CD4-positive, alpha-beta T cell (primary cell): ENCODE data around the gene LPGAT1. TPM values are rescaled to one million over a fixed set of nuclear protein-coding genes. Genes with fewer than 3 reads are reported as not detected.

Experiments used
- ATAC-seq: fragments of 200-7000 bp; cut with Tn5 transposase; one replicate; pipeline ENCODE4 v1.10.0; 2022; ENCODE audit warnings: mild to moderate bottlenecking; ENCODE audit not compliant: poor library complexity
- CTCF ChIA-PET: fragments of 350-600 bp; sonication (Branson Sonifier 250); formaldehyde crosslinking; loops from one replicate; lab custom pipeline; 2021; ENCODE audit warnings: antibody characterized with exemption, inconsistent platforms; lab: Charles Lee
- POLR2A ChIA-PET: fragments of 350-600 bp; sonication (Branson Sonifier 250); formaldehyde crosslinking; loops from one replicate; lab custom pipeline; 2021; ENCODE audit warnings: antibody characterized with exemption, inconsistent platforms; lab: Charles Lee
- DNase-seq, 14 experiments: peaks; one replicate each; pipeline ENCODE4 v3.0.0-alpha.2; 2013 to 2020; ENCODE audit warnings: mixed read lengths in 2 of 14
- H3K27ac ChIP-seq, 2 donors: one replicate each; pipeline versions ENCODE4 v1.5.1 to v1.7.0; 2013; ENCODE audit warnings: low read length in 2 of 2, low read depth in 1 of 2, mild to moderate bottlenecking in 1 of 2
- H3K27me3 ChIP-seq, 2 experiments: 1 replicate in 1 of 2; 2 replicates in 1 of 2; pipeline versions ENCODE4 v1.6.1 to v1.7.0; 2013; ENCODE audit warnings: low read length in 2 of 2, control low read depth in 1 of 2, mild to moderate bottlenecking in 1 of 2, moderate library complexity in 1 of 2; ENCODE audit not compliant: insufficient read depth in 2 of 2, control insufficient read depth in 1 of 2
- H3K36me3 ChIP-seq: one replicate; pipeline ENCODE4 v1.6.1; 2013; ENCODE audit warnings: low read length, control low read depth; ENCODE audit not compliant: insufficient read depth
- H3K4me1 ChIP-seq: one replicate; pipeline ENCODE4 v1.6.1; 2013; ENCODE audit warnings: low read length, control low read depth; ENCODE audit not compliant: insufficient read depth
- H3K4me3 ChIP-seq: one replicate; pipeline ENCODE4 v1.5.1; 2013; ENCODE audit warnings: mild to moderate bottlenecking, low read length, moderate library complexity
- H3K9me3 ChIP-seq, 2 experiments: 1 replicate in 1 of 2; 2 replicates in 1 of 2; pipeline versions ENCODE4 v1.6.1 to v1.7.0; 2013; ENCODE audit warnings: low read length in 2 of 2, mild to moderate bottlenecking in 2 of 2, control low read depth in 1 of 2, moderate library complexity in 1 of 2; ENCODE audit not compliant: control insufficient read depth in 1 of 2, insufficient read depth in 1 of 2
- H3K27ac Mint-ChIP-seq: one replicate; pipeline ENCODE4 v1.8.0; 2020; ENCODE audit warnings: mixed read lengths
- H3K27me3 Mint-ChIP-seq: one replicate; pipeline ENCODE4 v1.8.0; 2021; ENCODE audit warnings: mixed read lengths
- H3K36me3 Mint-ChIP-seq: one replicate; pipeline ENCODE4 v1.8.0; 2021; ENCODE audit warnings: low read depth, mixed read lengths
- H3K4me1 Mint-ChIP-seq: one replicate; pipeline ENCODE4 v1.8.0; 2021; ENCODE audit warnings: low read depth, mixed read lengths
- H3K4me3 Mint-ChIP-seq: one replicate; pipeline ENCODE4 v1.8.0; 2020; ENCODE audit warnings: mild to moderate bottlenecking, mixed read lengths
- H3K9me3 Mint-ChIP-seq: one replicate; pipeline ENCODE4 v1.8.0; 2020; ENCODE audit warnings: mixed read lengths
- intact Hi-C, 2 experiments: fragments of 100-400 bp; cut with DNase I in 1 of 2; cut with micrococcal nuclease in 1 of 2; formaldehyde crosslinking; loops; one replicate each; pipeline versions ENCODE4 v1.15.1 to v1.9.0; 2023 to 2025; cut with DNase I, micrococcal nuclease
- total RNA-seq, 174 experiments: library from RNA in 2 of 174; stranded (reverse) in 2 of 174; gene quantifications; one replicate each; pipeline ENCODE4 v1.2.3 and lab custom pipeline; 2021 to 2026
- TF ChIP-seq, protein P1 (sequence below): fragments of 200-600 bp; IDR thresholded peaks from one replicate; pipeline ENCODE4 v1.8.0; 2022; ENCODE audit warnings: antibody characterized with exemption, mild to moderate bottlenecking

The LPGAT1 gene
- total RNA-seq, 2 experiments from 2014 or later: 14.0 to 14.4 TPM

DNA sequence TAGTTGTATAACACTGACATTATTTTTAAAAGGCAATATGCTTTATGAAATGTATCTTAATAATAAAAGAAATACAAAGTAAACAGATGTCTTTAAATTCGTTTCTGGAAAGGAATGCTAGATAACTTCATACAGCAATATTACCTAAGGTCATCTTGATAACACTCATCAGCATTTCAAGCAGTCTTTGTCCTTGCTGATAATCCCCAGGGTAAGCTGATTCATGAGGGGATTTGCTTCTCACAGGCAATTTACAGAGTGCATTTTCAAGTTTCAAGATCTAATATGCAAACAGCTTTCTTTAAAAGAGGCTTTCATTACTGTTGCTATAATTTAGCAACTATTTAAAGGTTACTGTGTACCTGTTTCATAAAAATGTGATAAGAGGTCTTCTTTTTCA, 80.0 kb downstream of the LPGAT1 start:
- intact Hi-C loops: no loop called here
- Histone ChIP-seq H3K9me3 (no peaks in the 10 kb centered on the region), H3K27ac (no peak overlapping the region), H3K36me3 (peaks cover 21% of the 10 kb centered on the region), H3K4me3 (no peak overlapping the region), H3K4me1 (no peaks in the 10 kb centered on the region), H3K27me3 (no peaks in the 10 kb centered on the region)
- ChIA-PET POLR2A (no interaction called here), CTCF (no interaction called here)
- ATAC-seq (no peak), DNase-seq (no peak)
- Mint-ChIP-seq H3K9me3 (no peaks in the 10 kb centered on the region), H3K36me3 (peaks cover 30% of the 10 kb centered on the region), H3K4me3 (no peak overlapping the region), H3K27ac (no peak overlapping the region), H3K27me3 (no peaks in the 10 kb centered on the region), H3K4me1 (no peaks in the 10 kb centered on the region)
- TF ChIP-seq, protein P1, sequence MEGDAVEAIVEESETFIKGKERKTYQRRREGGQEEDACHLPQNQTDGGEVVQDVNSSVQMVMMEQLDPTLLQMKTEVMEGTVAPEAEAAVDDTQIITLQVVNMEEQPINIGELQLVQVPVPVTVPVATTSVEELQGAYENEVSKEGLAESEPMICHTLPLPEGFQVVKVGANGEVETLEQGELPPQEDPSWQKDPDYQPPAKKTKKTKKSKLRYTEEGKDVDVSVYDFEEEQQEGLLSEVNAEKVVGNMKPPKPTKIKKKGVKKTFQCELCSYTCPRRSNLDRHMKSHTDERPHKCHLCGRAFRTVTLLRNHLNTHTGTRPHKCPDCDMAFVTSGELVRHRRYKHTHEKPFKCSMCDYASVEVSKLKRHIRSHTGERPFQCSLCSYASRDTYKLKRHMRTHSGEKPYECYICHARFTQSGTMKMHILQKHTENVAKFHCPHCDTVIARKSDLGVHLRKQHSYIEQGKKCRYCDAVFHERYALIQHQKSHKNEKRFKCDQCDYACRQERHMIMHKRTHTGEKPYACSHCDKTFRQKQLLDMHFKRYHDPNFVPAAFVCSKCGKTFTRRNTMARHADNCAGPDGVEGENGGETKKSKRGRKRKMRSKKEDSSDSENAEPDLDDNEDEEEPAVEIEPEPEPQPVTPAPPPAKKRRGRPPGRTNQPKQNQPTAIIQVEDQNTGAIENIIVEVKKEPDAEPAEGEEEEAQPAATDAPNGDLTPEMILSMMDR: no peak

DNA sequence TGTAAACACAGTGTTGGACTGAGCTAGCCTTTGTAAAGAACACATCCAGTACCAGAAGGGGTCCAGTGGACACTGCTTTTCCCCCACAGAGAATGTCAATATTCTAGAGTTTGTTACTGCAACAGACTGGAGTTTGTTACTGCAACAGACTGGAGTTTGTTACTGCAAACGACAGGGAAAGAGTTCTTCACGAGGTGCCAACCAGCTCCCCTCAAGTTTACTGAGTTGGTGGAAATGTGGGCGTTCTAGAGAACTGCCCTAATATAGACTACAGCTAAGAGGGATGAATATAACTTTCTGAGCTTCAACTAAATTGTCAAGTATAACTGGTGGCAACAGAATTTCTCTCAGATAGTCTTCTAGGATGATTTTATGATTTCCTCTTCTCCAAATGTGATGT, 81.3 kb downstream of the LPGAT1 start:
- no peak overlapping the region for H3K4me3 Mint-ChIP-seq
- Histone ChIP-seq H3K36me3 (peaks cover 21% of the 10 kb centered on the region), H3K27ac (no peak overlapping the region), H3K27me3 (no peaks in the 10 kb centered on the region), H3K4me1 (no peaks in the 10 kb centered on the region), H3K4me3 (no peak overlapping the region), H3K9me3 (no peaks in the 10 kb centered on the region)
- TF ChIP-seq, protein P1: no peak
- H3K27me3 Mint-ChIP-seq: no peaks in the 10 kb centered on the region
- no peaks in the 10 kb centered on the region for H3K4me1 Mint-ChIP-seq
- no peaks in the 10 kb centered on the region for H3K9me3 Mint-ChIP-seq
- ATAC-seq (no peak), DNase-seq (no peak)
- peaks cover 30% of the 10 kb centered on the region for H3K36me3 Mint-ChIP-seq
- POLR2A ChIA-PET: interaction anchor here (1.7 kb wide), 1 partner anchor 13 kb away, joined by 4 read pairs; no protein-coding TSS in a partner anchor
- intact Hi-C loops: no loop called here
- no peak overlapping the region for H3K27ac Mint-ChIP-seq
- CTCF ChIA-PET: no interaction called here

DNA sequence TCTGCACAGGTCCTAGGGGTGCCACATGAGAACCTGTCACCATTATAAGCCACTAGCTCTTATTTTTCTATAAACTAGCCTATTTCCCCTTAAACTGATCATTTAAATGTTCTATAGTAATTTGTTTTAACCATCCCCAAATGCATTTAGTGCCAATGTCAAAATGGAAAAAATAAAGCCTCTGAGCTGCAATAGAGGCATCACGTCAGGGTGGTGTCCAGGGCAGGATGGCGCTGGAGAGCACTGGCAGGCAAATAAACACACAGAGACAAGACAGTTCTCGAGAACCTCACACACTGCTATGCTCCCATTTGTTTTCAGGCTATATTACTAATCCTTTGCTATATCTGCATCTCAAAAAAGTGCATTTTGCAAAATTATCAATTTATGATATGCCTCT, 81.8 kb downstream of the LPGAT1 start:
- H3K9me3 ChIP-seq: no peaks in the 10 kb centered on the region
- no peaks in the 10 kb centered on the region for H3K4me1 Mint-ChIP-seq
- H3K36me3 ChIP-seq: peaks cover 21% of the 10 kb centered on the region
- no peak overlapping the region for H3K27ac Mint-ChIP-seq
- no peaks in the 10 kb centered on the region for H3K4me1 ChIP-seq
- ATAC-seq (no peak), DNase-seq (no peak)
- no peaks in the 10 kb centered on the region for H3K27me3 ChIP-seq
- intact Hi-C loops: no loop called here
- CTCF ChIA-PET: no interaction called here
- no peak overlapping the region for H3K4me3 ChIP-seq
- no peaks in the 10 kb centered on the region for H3K27me3 Mint-ChIP-seq
- POLR2A ChIA-PET: interaction anchor here (1.7 kb wide), 1 partner anchor 12 kb away, joined by 4 read pairs; no protein-coding TSS in a partner anchor
- no peaks in the 10 kb centered on the region for H3K9me3 Mint-ChIP-seq
- peaks cover 30% of the 10 kb centered on the region for H3K36me3 Mint-ChIP-seq
- H3K4me3 Mint-ChIP-seq: no peak overlapping the region
- TF ChIP-seq, protein P1: no peak
- H3K27ac ChIP-seq: no peak overlapping the region
